Measurements from ENCODE around the gene SCGB3A2.

Gene SCGB3A2

GRCh38 chr5:147878066-147878759 lies at the start of gene SCGB3A2:
SCGB3A2 (plus strand) TSS chr5:147878711; CDS start chr5:147878804, 93 bp downstream.
- DNase-seq, result no peak

GRCh38 chr5:147830035-147830434 lies 48.5 kb upstream of the SCGB3A2 start:
- no peak for DNase-seq

GRCh38 chr5:147831465-147831864 lies 47.0 kb upstream of the SCGB3A2 start, which contains the start of gene SPINK1:
SPINK1 (minus strand) TSS chr5:147831671; CDS start chr5:147831577, 94 bp downstream.
- DNase-seq, result no peak

- no peak for DNase-seq
Observed at GRCh38 chr5:147832541-147832940, 46.0 kb upstream of the SCGB3A2 start.

- DNase-seq, result no peak
Observed at GRCh38 chr5:147835386-147835798, 43.1 kb upstream of the SCGB3A2 start.

GRCh38 chr5:147836439-147836838 lies 42.1 kb upstream of the SCGB3A2 start:
- DNase-seq, result no peak

- DNase-seq, result no peak
Observed at GRCh38 chr5:147842869-147843268, 35.6 kb upstream of the SCGB3A2 start.

GRCh38 chr5:147844846-147845245 lies 33.7 kb upstream of the SCGB3A2 start:
- no peak for DNase-seq

GRCh38 chr5:147845618-147846017 lies 32.9 kb upstream of the SCGB3A2 start:
- DNase-seq, result no peak

GRCh38 chr5:147849226-147849625 lies 29.3 kb upstream of the SCGB3A2 start:
- DNase-seq, result no peak

- DNase-seq, result no peak
Observed at GRCh38 chr5:147851578-147851977, 26.9 kb upstream of the SCGB3A2 start.

- no peak for DNase-seq
Observed at GRCh38 chr5:147852365-147852764, 26.1 kb upstream of the SCGB3A2 start.

- DNase-seq, result no peak
Observed at GRCh38 chr5:147853372-147853987, 25.0 kb upstream of the SCGB3A2 start.

- no peak for DNase-seq
Observed at GRCh38 chr5:147854331-147854730, 24.2 kb upstream of the SCGB3A2 start.

GRCh38 chr5:147854894-147855773 lies 23.4 kb upstream of the SCGB3A2 start:
- no peak for DNase-seq

- DNase-seq, result no peak
Observed at GRCh38 chr5:147855774-147856069, 22.8 kb upstream of the SCGB3A2 start.

GRCh38 chr5:147856801-147857200 lies 21.7 kb upstream of the SCGB3A2 start:
- DNase-seq, result no peak

GRCh38 chr5:147857302-147858129 lies 21.0 kb upstream of the SCGB3A2 start:
- DNase-seq, result peak; percentile 69

- DNase-seq, result no peak
Observed at GRCh38 chr5:147858565-147858964, 19.9 kb upstream of the SCGB3A2 start.

- DNase-seq, result no peak
Observed at GRCh38 chr5:147859962-147860640, 18.4 kb upstream of the SCGB3A2 start.

GRCh38 chr5:147860641-147861025 lies 17.9 kb upstream of the SCGB3A2 start:
- no peak for DNase-seq

GRCh38 chr5:147863454-147864158 lies 14.9 kb upstream of the SCGB3A2 start:
- DNase-seq, result no peak
